ENCODE measurements around the gene RNF217.
A peak's percentile ranks its signal among the peaks of the same experiment; 100 is the strongest.

RNF217 gene

GRCh38 chr6:125098253-125098652, 136.0 kb downstream of the RNF217 start:
- DNase-seq = no peak

GRCh38 chr6:125099211-125100073, 137.2 kb downstream of the RNF217 start:
- DNase-seq = peak in 48 of 56 donors; percentile 18 to 86 (median 58)

GRCh38 chr6:125100074-125100652, 137.9 kb downstream of the RNF217 start:
- DNase-seq = no peak

- no peak for DNase-seq
Observed at GRCh38 chr6:125101128-125101527, 138.9 kb downstream of the RNF217 start.

GRCh38 chr6:125101631-125102030, 139.4 kb downstream of the RNF217 start:
- no peak for DNase-seq

GRCh38 chr6:125102411-125102810, 140.2 kb downstream of the RNF217 start:
- no peak for DNase-seq

- no peak for DNase-seq
Observed at GRCh38 chr6:125102891-125103290, 140.7 kb downstream of the RNF217 start.

- DNase-seq = peak in 10 of 56 donors; percentile 12 to 46 (median 37)
Observed at GRCh38 chr6:125104425-125104824, 142.2 kb downstream of the RNF217 start.

GRCh38 chr6:125107048-125107447, 144.8 kb downstream of the RNF217 start:
- DNase-seq = no peak

GRCh38 chr6:125107896-125108295, 145.7 kb downstream of the RNF217 start:
- DNase-seq = no peak

- DNase-seq = no peak
Observed at GRCh38 chr6:125110056-125110455, 147.8 kb downstream of the RNF217 start.

GRCh38 chr6:125111219-125111983, 149.2 kb downstream of the RNF217 start:
- no peak for DNase-seq

GRCh38 chr6:125112934-125113333, 150.7 kb downstream of the RNF217 start:
- DNase-seq = no peak

GRCh38 chr6:125114248-125114858, 152.1 kb downstream of the RNF217 start:
- peak in 13 of 56 donors; percentile 5 to 85 (median 30) for DNase-seq

GRCh38 chr6:125116170-125116569, 153.9 kb downstream of the RNF217 start:
- DNase-seq = no peak

GRCh38 chr6:125116710-125117109, 154.5 kb downstream of the RNF217 start:
- DNase-seq = no peak

GRCh38 chr6:125117818-125118217, 155.6 kb downstream of the RNF217 start:
- DNase-seq = no peak

GRCh38 chr6:125120054-125120590, 157.9 kb downstream of the RNF217 start:
- no peak for DNase-seq

- no peak for DNase-seq
Observed at GRCh38 chr6:125121894-125122293, 159.7 kb downstream of the RNF217 start.

- DNase-seq = no peak
Observed at GRCh38 chr6:125123051-125123450, 160.8 kb downstream of the RNF217 start.

- DNase-seq = no peak
Observed at GRCh38 chr6:125123468-125124048, 161.3 kb downstream of the RNF217 start.

Measured in amygdala (tissue), 56 donors.